HepG2 (cell line): ENCODE results near the gene SLC16A13. TPM values are rescaled to one million over a fixed set of nuclear protein-coding genes. Genes with fewer than 3 reads are reported as not detected.

ENCODE experiments used
- ATAC-seq: fragments of 200-7000 bp; cut with Tn5 transposase; 3 replicates; pipeline ENCODE4 v1.9.1; 2020; ENCODE audit warnings: mild to moderate bottlenecking, moderate library complexity
- BruUV-seq: library from RNA; stranded (reverse); fragments of 400-500 nt; replicated peaks from 2 replicates; lab custom pipeline; 2021; lab: Mats Ljungman, UMichigan
- CTCF ChIA-PET: fragments of 300-600 bp; formaldehyde crosslinking; extraction: SDS; loops from one replicate; lab custom pipeline; 2021; ENCODE audit warnings: low total read pairs, inconsistent platforms, low intra/inter-chr PET ratio; lab: Yijun Ruan, JAX
- POLR2A ChIA-PET: fragments of 350-600 bp; sonication (Branson Sonifier 250); formaldehyde crosslinking; loops from one replicate; lab custom pipeline; 2020; ENCODE audit warnings: antibody characterized with exemption, inconsistent platforms; lab: Yijun Ruan, JAX
- DNase-seq: peaks from one replicate; pipeline ENCODE4 v3.0.0-alpha.2; 2015; ENCODE audit warnings: low spot score
- FAIRE-seq: peaks from 3 replicates; lab custom pipeline; 2011; peaks lifted over from hg19 to GRCh38; lab: Jason Lieb, UNC
- H2AFZ ChIP-seq: one replicate; pipeline ENCODE4 v1.6.1; 2011; ENCODE audit warnings: low read length, inconsistent platforms
- H3K27ac ChIP-seq: fragments of 300-600 bp; 3 replicates; pipeline ENCODE4 v1.8.0; 2011; ENCODE audit warnings: mixed run types, mild to moderate bottlenecking, mixed read lengths, low read length, inconsistent platforms; ENCODE audit not compliant: insufficient read depth; ENCODE audit errors: extremely low read length
- H3K27me3 ChIP-seq, 2 experiments: fragments of 200-600 bp in 1 of 2; 2 replicates in 1 of 2; 3 replicates in 1 of 2; pipeline versions ENCODE4 v1.6.0 to v1.8.0; 2011; ENCODE audit warnings: low read length in 2 of 2, mild to moderate bottlenecking in 2 of 2, moderate library complexity in 2 of 2, inconsistent platforms in 1 of 2; ENCODE audit not compliant: insufficient read depth in 2 of 2, control insufficient read depth in 1 of 2
- H3K36me3 ChIP-seq, 2 experiments: fragments of 200-600 bp in 1 of 2; replicated peaks in 1 of 2; 2 replicates in 1 of 2; 3 replicates in 1 of 2; pipeline versions ENCODE4 v1.5.1 to v1.8.0; 2011; ENCODE audit warnings: low read length in 2 of 2, inconsistent platforms in 1 of 2; ENCODE audit not compliant: insufficient read depth in 2 of 2, control insufficient read depth in 1 of 2
- H3K4me1 ChIP-seq: 2 replicates; pipeline ENCODE4 v1.5.1; 2012; ENCODE audit warnings: low read length, inconsistent platforms; ENCODE audit not compliant: insufficient read depth
- H3K4me2 ChIP-seq: 2 replicates; pipeline ENCODE4 v1.6.0; 2011; ENCODE audit warnings: low read depth, low read length, inconsistent platforms
- H3K4me3 ChIP-seq, 3 experiments: fragments of 200-600 bp in 1 of 3; sonication (generic), shearing (Covaris generic) in 1 of 3; replicated peaks in 1 of 3; 2 replicates each; pipeline ENCODE4 v1.5.1; 2011 to 2016; ENCODE audit warnings: low read length in 3 of 3, inconsistent platforms in 2 of 3, low read depth in 2 of 3, mild to moderate bottlenecking in 2 of 3, control low read depth in 1 of 3, mixed read lengths in 1 of 3; ENCODE audit not compliant: insufficient read depth in 1 of 3
- H3K79me2 ChIP-seq: one replicate; pipeline ENCODE4 v1.6.1; 2011; ENCODE audit warnings: low read length, inconsistent platforms; ENCODE audit not compliant: insufficient read depth
- H3K9ac ChIP-seq: 2 replicates; pipeline ENCODE4 v1.6.0; 2011; ENCODE audit warnings: mild to moderate bottlenecking, low read depth, low read length, inconsistent platforms; ENCODE audit not compliant: insufficient read depth
- H3K9me3 ChIP-seq: 2 replicates; pipeline ENCODE4 v1.5.1; 2012; ENCODE audit warnings: mild to moderate bottlenecking, low read length
- H4K20me1 ChIP-seq: 2 replicates; pipeline ENCODE4 v1.6.0; 2011; ENCODE audit warnings: inconsistent platforms, mild to moderate bottlenecking, low read length, moderate library complexity; ENCODE audit not compliant: insufficient read depth
- KAT8 ChIP-seq: IDR thresholded peaks from 2 replicates; pipeline ENCODE4 v1.6.1; 2016; ENCODE audit warnings: missing genetic modification reagents, missing compliant biosample characterization
- MXI1 ChIP-seq: IDR thresholded peaks from 3 replicates; pipeline ENCODE4 v1.6.1; 2012; ENCODE audit warnings: low read depth, low read length, inconsistent platforms, borderline replicate concordance
- NR3C1 ChIP-seq: sonication (generic); formaldehyde crosslinking; IDR thresholded peaks from 2 replicates; pipeline ENCODE4 v1.4.0; 2020; ENCODE audit warnings: missing genetic modification reagents
- RCOR2 ChIP-seq: IDR thresholded peaks from 2 replicates; pipeline ENCODE4 v1.6.1; 2016; ENCODE audit warnings: missing biosample characterization, missing genetic modification reagents
- SATB2 ChIP-seq: sonication (generic); formaldehyde crosslinking; IDR thresholded peaks from 2 replicates; pipeline ENCODE4 v1.5.0; 2020; ENCODE audit warnings: missing genetic modification reagents
- STAG1 ChIP-seq: sonication (generic); formaldehyde crosslinking; IDR thresholded peaks from 2 replicates; pipeline ENCODE4 v1.4.0; 2020; ENCODE audit warnings: missing genetic modification reagents
- U2AF2 ChIP-seq: fragments of 200-400 bp; formaldehyde crosslinking; IDR thresholded peaks from 2 replicates; pipeline ENCODE4 v1.6.1; 2017; ENCODE audit warnings: low read depth, mild to moderate bottlenecking, low read length
- ZFP37 ChIP-seq: sonication (generic); formaldehyde crosslinking; IDR thresholded peaks from 2 replicates; pipeline ENCODE4 v1.4.0; 2020; ENCODE audit warnings: missing genetic modification reagents, borderline replicate concordance
- WGBS: methylation state at CpG from one replicate; pipeline ENCODE4 v1.1.6; 2017; ENCODE audit warnings: low lambda C conversion rate; 5-methylcytosine and 5-hydroxymethylcytosine counted together
- in situ Hi-C: cut with HindIII; loops from 2 replicates; pipeline ENCODE4 v1.10.0; 2017; ENCODE audit warnings: low pct_unique_long_range_greater_than_20kb; ENCODE audit not compliant: extremely low pct_ligation_motif_present
- intact Hi-C: fragments of 100-400 bp; cut with micrococcal nuclease; formaldehyde crosslinking; loops from one replicate; pipeline ENCODE4 v1.10.0; 2022; ENCODE audit not compliant: unreplicated experiment
- polyA plus RNA-seq, 8 experiments: library from polyadenylated mRNA; depleted of rRNA in 3 of 8; stranded (reverse) in 7 of 8; unstranded in 1 of 8; fragments of >200 nt; fragmentation: Illumina TruSeq in 4 of 8; extraction: Trizol in 4 of 8; gene quantifications; 2 replicates each; pipeline versions ENCODE4 v1.2.1 to v1.2.3, GENCODE V29; 2011 to 2016; ENCODE audit warnings: low read depth in 4 of 8, missing spikeins in 1 of 8, mixed read lengths in 1 of 8; ENCODE audit not compliant: insufficient read depth in 1 of 8
- total RNA-seq, 5 experiments: library from RNA; depleted of rRNA; stranded (reverse); fragments of >200 nt; fragmentation: Illumina TruSeq; extraction: Trizol; gene quantifications; 2 replicates each; pipeline ENCODE4 v1.2.3, GENCODE V29; 2016; ENCODE audit warnings: low read depth in 1 of 5
- TF ChIP-seq, protein P1 (sequence below): sonication (generic); formaldehyde crosslinking; IDR thresholded peaks from 2 replicates; pipeline ENCODE4 v1.4.0; 2020; ENCODE audit warnings: mild to moderate bottlenecking, low read depth, missing genetic modification reagents
- TF ChIP-seq, protein P2 (sequence below): conservative IDR thresholded peaks from 2 replicates; pipeline ENCODE4 v1.6.1; 2018; ENCODE audit warnings: missing genetic modification reagents

Gene SLC16A13
- total and polyA plus RNA-seq, 2 of the 13 experiments (the other 11 are each of a cell fraction or from before 2014, with no cell fraction given), result 2.2 to 3.0 TPM

DNA sequence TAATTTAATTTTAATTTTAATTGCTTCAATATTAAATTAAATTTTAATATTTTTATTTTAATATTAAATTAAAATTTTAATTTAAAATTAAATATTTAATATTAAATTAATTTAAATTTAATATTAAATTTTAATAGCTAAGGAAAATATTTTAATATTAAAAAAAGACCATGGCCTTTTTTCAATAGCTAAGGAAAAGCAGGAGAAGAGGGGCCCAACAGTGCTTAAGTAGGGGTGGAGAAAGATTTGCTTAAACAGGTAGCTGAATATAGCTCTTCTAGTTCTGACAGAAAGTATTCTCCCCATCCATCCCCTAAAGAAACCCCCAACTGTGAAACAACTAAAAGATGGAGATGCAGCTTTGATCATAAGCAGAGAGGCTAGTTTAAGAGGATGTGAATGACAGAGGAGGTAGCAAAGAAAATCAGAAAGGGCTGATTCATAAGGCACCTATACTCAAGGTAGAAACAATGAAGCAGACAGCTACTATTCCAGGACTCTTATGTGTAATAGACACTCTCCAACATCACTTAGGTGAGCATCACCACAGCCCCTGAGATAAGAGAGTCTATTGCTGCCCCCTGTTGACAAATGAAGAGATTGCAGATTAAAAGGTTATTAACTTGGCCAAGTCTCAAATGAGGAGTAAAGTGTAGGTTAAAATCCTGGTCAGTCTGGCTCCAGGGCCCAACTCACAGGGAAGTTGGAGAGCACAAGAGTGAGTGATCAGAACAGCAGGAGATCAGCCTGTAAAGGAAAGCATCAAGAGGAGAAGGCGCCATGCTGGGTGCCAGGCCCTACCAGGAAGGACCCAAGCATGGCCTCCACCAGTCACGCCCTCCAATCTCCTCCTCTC is 31.2 kb upstream of the SLC16A13 start (continued):
- TF ChIP-seq STAG1 (CRISPR knock-in tag) (peak; percentile 83), MXI1 (0 out of 3 replicates have a peak, but pooled peaks have one; percentile 11)

DNA sequence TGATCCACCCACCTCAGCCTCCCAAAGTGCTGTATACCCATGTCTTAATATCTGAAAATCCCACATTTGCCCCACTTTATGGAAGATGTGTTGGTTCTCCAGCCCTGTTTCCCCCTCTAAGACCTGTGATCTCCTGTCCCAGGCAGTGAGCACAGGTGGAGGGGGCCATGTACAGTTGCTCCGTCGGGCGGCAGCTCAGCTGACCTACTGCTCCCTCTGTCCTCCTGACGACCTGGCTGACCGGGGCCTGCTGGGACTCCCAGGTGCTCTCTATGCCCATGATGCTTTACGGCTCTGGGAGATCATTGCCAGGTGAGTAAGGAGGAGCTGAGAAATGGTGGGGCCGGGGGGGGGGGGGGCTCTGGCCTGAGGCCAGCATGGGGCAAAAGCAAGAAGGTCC is 30.1 kb upstream of the SLC16A13 start:
- no TSS peak for BruUV-seq
- Histone ChIP-seq H3K9me3 (no peaks in the 10 kb centered on the region), H3K4me2 (no peak overlapping the region), H3K4me1 (peaks cover 14% of the 10 kb centered on the region), H3K36me3 (peaks cover 12 to 36% of the 10 kb centered on the region in 2 experiments; a peak in 4 of 5 replicates), H4K20me1 (peaks cover 4% of the 10 kb centered on the region; the same call in 1 of the 2 replicates), H3K4me3 (no peak overlapping the region), H3K27me3 (no peaks in the 10 kb centered on the region), H2AFZ (no peak overlapping the region), H3K79me2 (peaks cover 15% of the 10 kb centered on the region), H3K27ac (no peak overlapping the region), H3K9ac (no peak overlapping the region)
- FAIRE-seq (no peak), DNase-seq (no peak), ATAC-seq (no peak)
- TF ChIP-seq NR3C1 (CRISPR knock-in tag), result no peak
- 92% methylated on average over 2 of the region's 7 CpGs for WGBS
- ChIA-PET POLR2A (no interaction called here), CTCF (interaction anchor here (1.9 kb wide), 1 partner anchor 162 kb away, joined by 14 read pairs; no protein-coding TSS in a partner anchor)
- intact Hi-C loops (loop anchor here (5.0 kb wide), 1 partner anchor 343 kb away; no protein-coding TSS in a partner anchor), in situ Hi-C loops (loop anchor here (10.0 kb wide), 1 partner anchor 151 kb away; no protein-coding TSS in a partner anchor)

DNA sequence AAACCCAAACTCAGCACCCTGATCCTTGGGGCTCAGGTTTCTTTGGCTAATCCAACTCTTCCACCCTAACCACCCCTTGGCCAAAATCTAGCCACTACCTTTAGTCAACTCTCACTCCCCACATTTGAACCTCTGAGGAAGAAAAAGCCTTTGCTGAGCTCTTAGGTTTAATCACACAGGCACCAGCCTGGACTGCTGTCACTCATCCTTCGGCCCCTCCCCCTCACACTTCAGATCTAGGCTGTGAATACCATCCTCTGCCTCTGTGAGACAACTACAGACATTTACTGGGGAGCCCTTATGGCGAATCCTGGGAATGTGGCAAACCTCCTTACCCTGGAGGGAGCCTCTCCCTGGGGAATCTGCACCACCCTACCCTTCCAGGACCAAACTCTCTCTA is 28.7 kb upstream of the SLC16A13 start:
- no peak overlapping the region for H2AFZ ChIP-seq
- ChIA-PET CTCF (no interaction called here), POLR2A (no interaction called here)
- peaks cover 29% of the 10 kb centered on the region for H3K79me2 ChIP-seq
- DNase-seq, result no peak
- no TSS peak for BruUV-seq
- 94% methylated on average over 2 of the region's 2 CpGs for WGBS
- no peaks in the 10 kb centered on the region; a peak in 1 of 5 replicates for H3K27me3 ChIP-seq
- intact Hi-C loops, result loop anchor here (5.0 kb wide), 1 partner anchor 345 kb away; no protein-coding TSS in a partner anchor
- H3K27ac ChIP-seq, result no peak overlapping the region
- in situ Hi-C loops, result loop anchor here (10.0 kb wide), 1 partner anchor 152 kb away; no protein-coding TSS in a partner anchor
- H3K9ac ChIP-seq, result no peak overlapping the region
- FAIRE-seq, result no peak
- no peak overlapping the region for H3K4me2 ChIP-seq
- no peak for ATAC-seq
- peaks cover 8 to 22% of the 10 kb centered on the region in 2 experiments; a peak in 4 of 5 replicates for H3K36me3 ChIP-seq
- peaks cover 22% of the 10 kb centered on the region for H3K4me1 ChIP-seq
- peaks cover 4% of the 10 kb centered on the region; the same call in 1 of the 2 replicates for H4K20me1 ChIP-seq
- no peaks in the 10 kb centered on the region for H3K9me3 ChIP-seq
- no peak overlapping the region for H3K4me3 ChIP-seq
- TF ChIP-seq, protein P1, sequence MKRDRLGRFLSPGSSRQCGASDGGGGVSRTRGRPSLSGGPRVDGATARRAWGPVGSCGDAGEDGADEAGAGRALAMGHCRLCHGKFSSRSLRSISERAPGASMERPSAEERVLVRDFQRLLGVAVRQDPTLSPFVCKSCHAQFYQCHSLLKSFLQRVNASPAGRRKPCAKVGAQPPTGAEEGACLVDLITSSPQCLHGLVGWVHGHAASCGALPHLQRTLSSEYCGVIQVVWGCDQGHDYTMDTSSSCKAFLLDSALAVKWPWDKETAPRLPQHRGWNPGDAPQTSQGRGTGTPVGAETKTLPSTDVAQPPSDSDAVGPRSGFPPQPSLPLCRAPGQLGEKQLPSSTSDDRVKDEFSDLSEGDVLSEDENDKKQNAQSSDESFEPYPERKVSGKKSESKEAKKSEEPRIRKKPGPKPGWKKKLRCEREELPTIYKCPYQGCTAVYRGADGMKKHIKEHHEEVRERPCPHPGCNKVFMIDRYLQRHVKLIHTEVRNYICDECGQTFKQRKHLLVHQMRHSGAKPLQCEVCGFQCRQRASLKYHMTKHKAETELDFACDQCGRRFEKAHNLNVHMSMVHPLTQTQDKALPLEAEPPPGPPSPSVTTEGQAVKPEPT, result no peak
- no peak for TF ChIP-seq ZFP37 (CRISPR knock-in tag)
- no peak for TF ChIP-seq KAT8 (CRISPR knock-in tag)
- no peak for TF ChIP-seq MXI1
- no peak for TF ChIP-seq SATB2
- TF ChIP-seq, protein P2, sequence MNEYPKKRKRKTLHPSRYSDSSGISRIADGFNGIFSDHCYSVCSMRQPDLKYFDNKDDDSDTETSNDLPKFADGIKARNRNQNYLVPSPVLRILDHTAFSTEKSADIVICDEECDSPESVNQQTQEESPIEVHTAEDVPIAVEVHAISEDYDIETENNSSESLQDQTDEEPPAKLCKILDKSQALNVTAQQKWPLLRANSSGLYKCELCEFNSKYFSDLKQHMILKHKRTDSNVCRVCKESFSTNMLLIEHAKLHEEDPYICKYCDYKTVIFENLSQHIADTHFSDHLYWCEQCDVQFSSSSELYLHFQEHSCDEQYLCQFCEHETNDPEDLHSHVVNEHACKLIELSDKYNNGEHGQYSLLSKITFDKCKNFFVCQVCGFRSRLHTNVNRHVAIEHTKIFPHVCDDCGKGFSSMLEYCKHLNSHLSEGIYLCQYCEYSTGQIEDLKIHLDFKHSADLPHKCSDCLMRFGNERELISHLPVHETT, result no peak
- TF ChIP-seq U2AF2, result no peak
- no peak for TF ChIP-seq RCOR2
